NCI-H82 treated with DMSO at 0.1 percent for 48 hours (cell line): ENCODE measurements around the gene PARVG.

Experiments used
- DNase-seq: peaks from one replicate; lab custom pipeline; 2025; ENCODE audit not compliant: unreplicated experiment; lab: John Stamatoyannopoulos, UW

The PARVG gene

GRCh38 chr22:44154436-44154942 lies 26.2 kb upstream of the PARVG start:
- DNase-seq = no peak

DNA sequence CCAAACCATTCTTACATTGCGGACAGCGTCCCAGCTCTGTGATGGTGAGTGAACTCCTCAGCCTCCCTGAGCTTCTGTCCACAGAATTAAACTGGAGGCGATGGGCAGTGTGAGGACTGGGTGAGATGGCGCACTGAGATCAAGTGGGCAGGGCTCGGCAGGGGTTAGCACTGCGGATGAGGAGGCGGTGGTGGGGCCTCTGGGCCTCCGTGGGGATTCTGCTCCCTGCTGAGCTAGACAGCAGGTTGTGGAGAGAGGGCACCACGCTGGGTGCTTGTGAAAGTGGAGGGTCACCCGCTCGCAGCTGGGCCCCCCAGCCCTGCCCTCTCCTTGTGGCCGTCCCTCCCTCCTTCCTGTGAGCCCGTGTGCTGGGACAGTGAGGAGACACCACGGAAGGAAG lies 25.6 kb upstream of the PARVG start:
- no peak for DNase-seq

DNA sequence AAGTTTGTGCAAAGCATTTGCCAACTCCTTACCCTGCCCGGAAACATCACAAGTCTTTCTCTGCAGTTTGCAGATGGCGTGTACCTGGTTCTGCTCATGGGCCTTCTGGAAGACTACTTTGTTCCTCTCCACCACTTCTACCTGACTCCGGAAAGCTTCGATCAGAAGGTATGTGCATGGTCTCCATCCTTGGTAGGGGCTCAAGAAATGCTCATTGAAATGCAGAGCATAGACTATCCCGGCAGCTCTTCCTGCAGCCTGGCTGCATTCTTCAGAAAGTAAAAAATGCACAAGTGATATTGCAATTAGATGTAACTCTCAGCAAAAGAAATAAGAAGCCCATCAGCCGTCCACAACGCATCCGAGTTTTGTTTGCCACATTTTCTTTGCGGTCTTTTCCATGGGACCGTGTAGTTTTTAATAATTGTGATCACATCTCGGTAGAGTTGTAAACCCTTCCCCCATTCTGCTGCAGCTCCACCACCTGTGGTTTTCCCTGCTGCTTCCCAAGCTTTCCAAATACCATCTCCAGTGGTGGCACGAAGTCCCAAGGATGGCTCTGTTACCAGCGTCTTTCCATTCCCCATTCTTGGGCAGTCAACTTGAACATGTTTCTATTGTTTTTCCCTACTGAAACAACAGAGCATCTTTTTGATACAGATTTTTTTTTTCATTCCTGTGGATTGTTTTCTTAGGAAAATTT lies 22.7 kb upstream of the PARVG start:
- no peak for DNase-seq

DNA sequence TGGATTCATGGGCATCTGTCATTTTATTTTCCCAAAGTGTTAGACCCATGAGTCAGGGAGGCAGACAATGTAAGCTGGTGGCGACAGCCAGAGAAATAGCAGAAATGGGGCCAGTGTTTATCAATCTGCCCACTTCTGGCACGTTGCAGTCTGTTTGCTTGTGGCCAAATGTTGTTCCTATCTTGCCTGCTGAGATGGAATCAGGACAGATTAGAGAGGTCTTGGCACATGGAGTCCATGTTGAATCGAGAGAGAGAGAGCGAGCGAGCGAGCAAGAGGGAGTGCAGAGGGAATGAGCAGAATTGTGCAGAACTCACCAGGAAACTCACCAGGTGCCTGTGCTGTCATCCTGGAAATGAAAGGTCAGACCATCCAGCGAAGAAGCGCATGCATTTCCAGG lies 21.9 kb upstream of the PARVG start:
- DNase-seq = no peak

GRCh38 chr22:44159221-44159620 lies 21.5 kb upstream of the PARVG start:
- DNase-seq = no peak

DNA sequence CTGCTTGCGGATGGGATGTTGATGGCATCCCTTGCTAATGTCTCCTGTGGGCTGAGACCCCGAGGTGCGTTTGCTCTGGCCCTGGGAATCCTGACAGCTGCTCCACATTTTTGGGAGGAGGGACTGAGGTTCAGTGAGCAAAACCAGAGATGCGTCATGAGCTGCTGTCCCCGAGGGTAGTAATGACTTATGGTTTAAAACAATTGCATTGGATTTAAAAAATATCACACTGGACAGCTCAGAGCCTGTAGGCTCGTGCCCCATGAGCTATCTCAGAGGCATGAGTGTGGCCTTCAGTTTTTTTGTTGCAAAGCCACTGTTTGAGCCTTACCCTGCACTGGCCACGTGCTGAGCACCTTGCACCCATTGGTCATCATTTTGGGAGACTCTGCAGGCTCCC lies 20.9 kb upstream of the PARVG start:
- DNase-seq = no peak

- no peak for DNase-seq
Observed at GRCh38 chr22:44160421-44160820, 20.3 kb upstream of the PARVG start.

- no peak for DNase-seq
Observed at GRCh38 chr22:44161673-44162072, 19.1 kb upstream of the PARVG start.

DNA sequence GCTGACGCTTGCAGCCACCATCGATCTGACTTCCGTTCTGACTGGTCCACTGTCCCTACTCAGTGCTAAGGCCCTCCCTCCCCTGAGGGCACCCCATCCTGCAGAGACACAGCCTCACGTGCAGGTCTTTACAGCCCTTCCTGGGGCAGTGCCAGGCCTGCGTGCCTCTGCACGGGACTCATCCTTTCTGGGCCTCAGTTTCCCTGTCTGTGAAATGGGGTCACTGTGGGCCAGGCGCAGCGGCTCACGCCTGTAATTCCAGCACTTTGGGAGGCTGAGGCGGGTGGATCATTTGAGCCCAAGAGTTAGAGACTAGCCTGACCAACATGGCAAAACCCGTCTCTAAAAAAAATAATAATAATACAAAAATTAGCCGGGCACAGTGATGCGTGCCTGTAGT lies 17.8 kb upstream of the PARVG start:
- DNase-seq = no peak

- DNase-seq = no peak
Observed at GRCh38 chr22:44163536-44163935, 17.2 kb upstream of the PARVG start.

DNA sequence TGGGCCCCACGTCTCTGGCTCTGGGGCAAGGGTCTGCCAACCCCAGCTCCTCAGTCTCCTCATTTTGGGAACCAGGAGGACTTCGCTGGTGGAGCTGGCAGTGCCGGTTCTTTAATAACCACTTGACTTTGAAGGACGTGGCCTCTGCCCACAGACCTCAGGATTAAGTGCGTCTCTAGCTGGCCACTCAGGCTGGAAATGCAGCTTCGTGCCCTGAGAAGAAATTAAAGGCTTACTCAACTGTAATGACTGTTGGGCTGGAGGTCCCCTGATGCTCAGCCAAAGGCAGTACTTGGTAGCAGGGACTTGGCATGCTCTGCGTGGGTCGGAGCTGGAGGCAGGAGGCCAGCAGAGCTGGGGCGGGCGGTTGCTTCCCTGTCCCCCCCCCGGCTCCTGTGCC lies 16.7 kb upstream of the PARVG start:
- no peak for DNase-seq

DNA sequence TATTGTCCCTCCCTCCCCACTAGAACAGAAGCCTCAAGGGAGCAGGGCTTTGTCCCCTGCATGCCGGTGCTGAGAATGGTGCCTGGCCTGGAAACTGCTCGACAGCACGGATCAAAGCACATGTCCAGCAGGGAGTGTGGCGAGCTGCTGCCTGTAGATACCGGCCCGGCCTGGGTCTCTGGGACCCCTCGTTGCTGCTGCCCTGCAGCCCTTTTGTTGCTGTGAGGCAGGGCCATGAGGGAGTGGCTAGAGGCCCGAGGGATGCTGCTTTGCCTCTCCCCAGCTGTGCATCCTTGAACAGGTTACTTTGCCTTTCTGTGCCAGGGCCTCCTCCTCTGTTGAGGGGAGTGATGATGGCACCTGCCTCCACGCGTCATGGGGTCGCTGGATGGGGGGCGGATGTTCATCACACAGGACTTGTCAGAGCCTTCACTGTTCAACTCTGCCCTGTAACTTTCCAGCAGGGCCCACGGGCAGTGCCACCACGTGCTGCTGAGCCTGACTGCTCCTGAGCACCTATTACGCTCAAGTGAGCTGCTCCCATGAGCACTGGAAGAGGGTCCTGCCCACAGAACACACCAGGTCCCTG lies 15.3 kb upstream of the PARVG start:
- DNase-seq = no peak

GRCh38 chr22:44166498-44167276 lies 14.0 kb upstream of the PARVG start:
- no peak for DNase-seq

GRCh38 chr22:44167501-44167900 lies 13.2 kb upstream of the PARVG start:
- DNase-seq = no peak

GRCh38 chr22:44168206-44168605 lies 12.5 kb upstream of the PARVG start:
- DNase-seq = no peak

DNA sequence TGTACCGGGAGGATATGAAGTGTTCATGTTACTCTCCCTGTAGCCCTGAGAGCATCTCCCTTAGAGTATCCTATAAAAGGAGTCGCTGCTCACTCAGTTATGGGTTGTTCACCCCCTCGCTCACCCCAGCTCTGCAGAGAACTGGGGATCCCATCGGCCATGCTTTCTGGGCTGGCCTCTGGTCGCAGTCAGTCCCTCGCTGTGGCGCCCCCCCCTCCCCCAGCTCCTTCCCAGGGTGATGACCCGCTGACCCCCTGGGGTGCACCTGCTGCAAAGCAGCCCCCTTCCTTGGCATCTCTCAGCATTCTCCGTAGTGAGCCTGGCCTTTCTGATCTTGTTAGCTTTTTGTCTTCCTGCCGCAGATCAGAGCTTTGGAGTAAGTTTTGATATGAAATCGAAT lies 10.3 kb upstream of the PARVG start:
- no peak for DNase-seq

- no peak for DNase-seq
Observed at GRCh38 chr22:44171561-44171960, 9.2 kb upstream of the PARVG start.

- DNase-seq = no peak
Observed at GRCh38 chr22:44172370-44173108, 8.2 kb upstream of the PARVG start.

GRCh38 chr22:44173154-44173553 lies 7.6 kb upstream of the PARVG start:
- DNase-seq = no peak

- no peak for DNase-seq
Observed at GRCh38 chr22:44175676-44176075, 5.0 kb upstream of the PARVG start.

GRCh38 chr22:44179196-44179988 lies 1.3 kb upstream of the PARVG start:
- no peak for DNase-seq
